Fibroblast of skin of abdomen (primary cell): ENCODE data around the gene FOXJ3.
A peak's percentile ranks its signal among the peaks of the same experiment; 100 is the strongest.

Experiments
- DNase-seq: peaks from one replicate; pipeline ENCODE4 v3.0.0-alpha.2; 2013

The FOXJ3 gene

GRCh38 chr1:42311138-42311537, 23.9 kb downstream of the FOXJ3 start:
- DNase-seq, result peak; percentile 42

DNA sequence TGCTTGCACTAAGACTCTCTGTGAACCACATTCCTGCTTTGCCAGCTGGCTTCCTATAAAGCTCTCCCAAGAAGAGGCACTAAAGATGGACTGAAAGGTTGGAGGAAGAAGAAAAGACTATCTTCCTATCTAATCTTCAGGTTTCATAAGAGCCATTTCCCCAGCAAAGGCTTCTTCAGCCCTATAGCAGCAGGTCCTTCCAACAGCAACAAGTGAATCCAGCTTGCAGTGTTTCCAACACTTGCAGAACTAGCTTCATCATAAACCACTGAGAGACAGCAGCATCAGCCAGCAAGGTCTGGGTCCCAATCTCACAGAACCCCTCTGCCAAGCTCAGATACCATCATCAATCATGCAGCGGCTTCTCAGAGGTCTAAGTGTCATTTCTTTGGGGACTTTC, 28.1 kb downstream of the FOXJ3 start:
- DNase-seq, result no peak

DNA sequence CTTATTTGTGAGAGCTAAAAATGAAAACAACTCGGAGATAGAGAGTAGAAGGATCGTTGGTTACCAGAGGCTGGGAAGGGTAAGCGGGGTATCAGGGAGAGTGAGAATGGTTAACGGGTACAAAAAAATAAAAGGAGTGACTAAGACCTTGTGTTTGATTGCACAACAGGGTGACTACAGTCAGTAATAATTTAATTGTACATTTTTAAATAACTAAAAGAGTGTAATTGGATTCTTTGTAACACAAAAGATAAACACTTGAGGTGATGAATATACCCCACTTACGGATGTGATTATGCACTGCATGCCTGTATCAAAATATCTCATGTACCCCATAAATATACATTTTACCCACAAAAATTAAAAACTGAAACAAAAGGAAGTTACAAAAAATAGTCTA, 29.4 kb downstream of the FOXJ3 start:
- no peak for DNase-seq

- no peak for DNase-seq
Measured at GRCh38 chr1:42302034-42302433, 33.0 kb downstream of the FOXJ3 start.

DNA sequence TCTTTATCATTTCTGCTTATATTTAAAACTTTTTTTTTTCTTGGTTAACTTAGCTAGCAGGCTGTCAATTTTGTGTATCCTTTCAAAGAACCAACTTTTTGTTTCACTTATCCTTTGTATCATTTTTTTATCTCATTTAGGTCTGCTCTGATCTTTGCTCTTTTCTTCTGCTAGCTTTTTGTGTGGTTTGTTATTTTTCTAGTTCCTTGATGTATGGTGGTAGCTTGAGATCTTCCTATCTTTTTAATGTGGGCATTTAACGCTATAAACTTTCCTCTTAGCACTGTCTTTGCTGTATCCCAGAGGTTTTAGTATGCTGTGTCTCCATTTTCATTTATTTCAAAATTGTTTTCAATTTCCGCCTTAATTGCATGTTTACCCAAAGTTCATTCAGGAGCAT, 36.5 kb downstream of the FOXJ3 start:
- no peak for DNase-seq

GRCh38 chr1:42295816-42296215, 39.2 kb downstream of the FOXJ3 start:
- no peak for DNase-seq

GRCh38 chr1:42290130-42290529, 44.9 kb downstream of the FOXJ3 start:
- DNase-seq, result no peak

DNA sequence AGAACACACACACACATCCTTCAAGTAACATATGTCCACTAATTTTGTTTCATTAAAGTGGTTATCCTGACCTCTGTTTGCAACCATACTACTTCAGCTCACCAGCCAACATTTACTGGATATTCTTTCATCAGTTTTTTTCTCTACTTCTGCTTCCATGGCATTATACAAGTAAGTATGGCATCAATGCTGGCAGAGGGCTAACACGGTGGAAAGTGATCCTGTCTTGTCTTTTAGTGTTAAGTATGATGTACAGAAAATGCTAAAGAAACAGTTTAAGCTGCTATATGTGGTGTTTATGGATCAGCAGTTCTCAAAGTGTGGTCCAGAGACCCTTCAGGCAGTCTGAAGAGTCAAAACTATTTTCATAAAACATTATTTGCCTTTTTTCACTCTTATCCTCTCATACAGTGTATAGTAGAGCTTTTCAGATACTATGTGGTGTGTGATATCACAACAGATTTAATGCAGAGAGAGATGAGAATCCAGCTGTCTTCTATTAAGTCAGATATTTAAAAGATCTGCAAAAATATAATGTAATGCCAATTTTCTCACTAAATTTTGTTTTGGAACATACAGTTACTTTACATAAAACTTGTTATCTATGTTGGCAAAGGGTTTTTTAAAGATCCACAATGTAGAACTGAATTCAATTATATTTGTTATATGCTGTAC, 46.6 kb downstream of the FOXJ3 start:
- no peak for DNase-seq

DNA sequence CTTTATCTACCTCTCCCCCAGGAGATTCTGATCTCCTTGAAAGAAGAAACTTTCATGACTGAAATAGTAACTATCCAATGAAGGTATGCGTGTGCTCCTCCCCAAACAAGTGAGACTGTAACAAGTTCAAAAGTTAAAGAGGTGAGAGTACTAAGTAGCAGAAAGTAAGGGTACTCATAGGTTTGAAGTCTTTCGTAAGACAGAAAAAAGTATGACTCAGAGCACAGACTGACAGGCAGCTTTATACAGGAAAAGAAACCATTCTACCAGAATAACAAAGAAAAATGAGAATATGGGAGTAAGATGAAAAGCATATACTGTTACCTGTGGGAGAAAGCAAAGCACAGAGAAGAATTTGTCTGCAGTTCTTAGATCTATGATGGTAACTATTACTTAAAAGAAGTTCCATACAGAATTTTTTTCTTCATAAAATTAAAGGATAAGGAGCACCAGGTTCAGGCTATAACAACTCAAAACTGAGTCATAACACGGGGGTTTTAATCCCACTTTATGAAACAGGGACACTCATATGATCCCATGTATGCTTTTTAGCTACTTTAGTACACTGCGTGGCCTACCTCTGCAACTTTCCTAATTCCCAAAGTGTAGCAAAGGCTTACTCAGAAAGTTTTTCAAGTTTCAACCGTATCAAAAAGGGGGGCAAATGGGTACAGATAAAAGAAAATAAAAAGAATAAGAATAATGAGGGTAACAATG, 52.0 kb downstream of the FOXJ3 start:
- peak; percentile 41 for DNase-seq

DNA sequence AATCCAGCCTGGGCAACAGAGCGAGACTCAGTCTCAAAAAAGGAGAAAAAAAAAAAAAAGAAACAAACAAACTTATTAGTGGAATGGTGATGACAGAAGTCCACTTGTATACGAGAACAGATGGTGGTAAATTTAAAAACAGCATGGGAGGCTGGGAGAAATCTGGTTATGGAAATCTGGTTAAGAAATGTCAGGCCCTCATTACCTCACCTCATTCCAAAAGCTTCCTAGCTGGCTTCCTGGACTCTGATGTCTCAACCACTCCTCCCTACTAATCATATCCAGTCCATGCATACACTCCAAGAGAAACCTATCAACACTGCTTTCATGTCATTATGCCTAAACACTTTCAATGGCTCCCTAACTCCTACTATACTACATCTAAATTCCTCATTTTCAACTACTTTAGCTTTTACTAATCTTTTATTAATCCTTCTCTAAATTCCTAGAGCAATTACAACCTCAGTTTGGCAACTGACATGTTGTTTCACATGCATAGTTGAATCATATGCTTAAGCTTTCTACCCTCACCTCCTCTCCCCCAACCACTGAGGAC, 52.9 kb downstream of the FOXJ3 start:
- peak; percentile 83 for DNase-seq

- no peak for DNase-seq
Measured at GRCh38 chr1:42280821-42281220, 54.2 kb downstream of the FOXJ3 start.

GRCh38 chr1:42279055-42279454, 56.0 kb downstream of the FOXJ3 start:
- no peak for DNase-seq

DNA sequence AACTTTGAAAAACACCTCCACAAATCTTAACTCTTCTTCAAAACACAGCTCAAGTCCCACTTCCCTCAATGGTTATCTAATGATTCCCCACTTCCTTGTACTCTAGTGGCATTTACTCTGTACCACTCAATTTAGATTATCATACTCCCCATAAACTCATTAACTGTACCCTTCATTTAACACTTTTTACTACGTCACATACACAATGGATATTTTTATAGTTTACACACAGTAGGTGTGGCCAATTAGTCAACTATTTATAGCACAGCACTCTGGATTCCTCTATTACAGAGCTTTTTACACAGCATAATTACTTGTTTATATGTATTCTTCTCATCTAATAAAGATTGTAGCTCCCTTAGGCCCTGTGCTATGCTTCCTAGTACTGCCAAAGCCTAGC, 62.1 kb downstream of the FOXJ3 start:
- DNase-seq, result no peak

- DNase-seq, result no peak
Measured at GRCh38 chr1:42267904-42268303, 67.1 kb downstream of the FOXJ3 start.

- no peak for DNase-seq
Measured at GRCh38 chr1:42266253-42267135, 68.5 kb downstream of the FOXJ3 start.

DNA sequence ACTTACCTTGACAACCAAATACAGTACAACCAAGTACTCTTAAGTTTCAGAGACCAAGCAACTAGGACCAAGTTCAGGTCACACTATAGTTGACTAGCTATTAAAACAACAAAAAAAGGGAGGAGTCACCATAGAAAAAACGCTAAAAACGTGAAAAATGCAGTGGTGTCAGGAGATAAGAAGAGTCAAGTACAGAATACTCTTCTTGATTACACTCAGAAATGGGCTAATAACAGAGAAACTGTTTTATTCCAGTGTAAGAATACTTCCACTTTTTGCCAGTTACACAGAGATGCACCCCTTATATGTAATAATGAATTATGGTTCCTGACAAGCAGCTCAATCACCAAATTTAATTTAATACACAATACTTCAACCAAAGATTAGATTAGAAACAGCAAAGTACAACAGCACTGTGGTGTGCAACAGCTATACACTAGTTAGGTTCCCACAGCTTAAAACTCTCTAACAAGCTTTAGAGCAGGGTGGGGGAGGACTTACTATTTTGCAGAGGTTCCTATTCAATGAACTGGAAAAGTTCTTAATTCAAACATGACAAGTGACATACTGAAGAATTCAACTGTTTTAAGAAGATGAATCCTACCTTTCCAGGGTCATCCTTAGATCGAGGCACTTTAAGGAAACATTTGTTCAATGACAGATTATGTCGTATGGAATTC, 70.4 kb downstream of the FOXJ3 start:
- no peak for DNase-seq

GRCh38 chr1:42263019-42263418, 72.0 kb downstream of the FOXJ3 start:
- no peak for DNase-seq

DNA sequence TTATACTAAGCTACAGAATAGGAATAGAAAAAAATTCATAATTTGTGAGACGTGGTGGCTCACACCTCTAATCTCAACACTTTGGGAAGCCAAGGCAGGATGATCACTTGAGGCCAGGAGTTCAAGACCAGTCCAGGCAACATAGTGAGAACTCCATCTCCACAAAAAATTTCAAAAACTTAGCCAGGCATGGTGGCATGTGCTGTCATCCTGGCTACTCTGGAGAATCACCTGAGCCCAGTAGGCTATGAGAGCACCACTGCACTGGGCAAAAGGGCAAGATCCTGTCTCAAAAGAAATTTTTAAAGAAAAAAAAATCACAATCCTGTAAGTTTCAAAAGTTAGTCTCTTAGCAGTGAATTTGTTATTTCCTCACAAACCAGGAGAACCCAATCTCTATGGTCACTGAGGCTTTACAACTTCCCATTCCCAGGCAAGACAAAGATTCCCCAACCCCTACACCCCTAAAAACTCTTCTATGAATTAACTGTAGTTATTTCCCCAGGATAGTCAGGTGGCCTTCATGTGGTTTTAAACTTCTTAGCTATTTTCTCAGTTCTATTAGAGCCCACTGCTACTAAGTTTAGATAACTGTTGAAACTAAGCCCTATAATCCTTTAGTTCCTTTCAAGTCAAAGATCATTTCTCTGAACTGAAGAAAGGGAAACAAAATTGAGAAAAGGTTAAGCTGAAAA, 74.5 kb downstream of the FOXJ3 start:
- no peak for DNase-seq

DNA sequence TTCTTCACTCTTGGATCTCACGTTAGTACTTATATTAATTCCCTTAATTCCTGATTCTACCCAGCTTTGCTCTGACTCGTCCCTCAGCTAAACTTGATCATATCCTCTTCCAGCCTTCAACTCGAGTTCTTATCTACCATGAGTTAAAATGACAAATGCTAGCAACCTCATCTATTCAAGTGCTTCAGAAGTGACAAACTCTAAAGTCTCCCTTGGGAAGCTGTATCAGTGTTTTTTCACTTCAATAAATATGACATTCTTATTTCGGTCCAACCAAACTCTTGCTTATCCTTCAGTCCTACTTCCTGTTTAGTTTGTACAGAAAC, 75.3 kb downstream of the FOXJ3 start:
- DNase-seq, result no peak

DNA sequence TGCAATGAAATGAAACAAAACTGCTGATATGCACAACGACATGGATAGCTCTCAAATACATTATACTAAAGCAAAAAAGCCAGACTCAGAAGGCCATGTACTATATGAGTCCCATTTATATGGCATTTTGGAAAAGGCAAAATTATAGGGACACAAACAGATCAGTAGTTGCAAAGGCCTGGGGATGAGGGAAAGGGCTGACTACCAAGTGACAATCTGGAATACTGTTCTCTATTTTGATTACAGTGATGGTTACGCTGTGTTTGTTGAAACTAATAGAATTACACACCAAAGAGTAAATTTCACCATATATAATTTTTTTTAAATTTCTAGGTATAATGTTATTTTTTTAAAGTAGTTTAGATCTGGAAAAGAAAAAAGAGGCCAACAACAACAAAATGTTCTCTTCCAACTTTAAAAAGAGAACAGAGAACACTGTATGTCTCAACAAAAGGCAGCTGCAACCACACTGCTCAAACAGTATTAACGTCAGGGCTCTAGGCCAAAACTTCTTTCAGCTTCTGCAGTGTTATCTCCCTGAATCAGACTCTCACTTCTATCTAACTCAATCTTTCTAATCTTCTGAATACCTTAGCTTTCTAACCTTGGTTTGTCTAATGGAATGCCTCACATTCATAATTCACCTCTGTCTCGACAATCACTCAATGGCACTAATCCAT, 75.8 kb downstream of the FOXJ3 start:
- DNase-seq, result peak; percentile 49

GRCh38 chr1:42258218-42258617, 76.8 kb downstream of the FOXJ3 start:
- no peak for DNase-seq
